HG03139 (cell line): Measurements from ENCODE around the gene MBD3L2.
"Not testable (repeated sequence)": the region's sequence is repeated elsewhere in the genome, so short reads cannot be mapped to it uniquely, and the experiment has no call there.

Experiments used
- ATAC-seq: cut with Tn5 transposase; IDR thresholded peaks from one replicate; pipeline ENCODE4 v1.9.1; 2021; ENCODE audit not compliant: unreplicated experiment

MBD3L2 gene

GRCh38 chr19:7059977-7060376 lies 10.9 kb downstream of the MBD3L2 start:
- ATAC-seq, result not testable (repeated sequence)

GRCh38 chr19:7063339-7063738 lies 14.2 kb downstream of the MBD3L2 start:
- no peak for ATAC-seq

- no peak for ATAC-seq
These were observed 14.8 kb downstream of the MBD3L2 start for GRCh38 chr19:7063764-7064418.

- ATAC-seq, result not testable (repeated sequence)
These were observed 18.0 kb downstream of the MBD3L2 start for GRCh38 chr19:7067122-7067521.

GRCh38 chr19:7067716-7068115 lies 18.6 kb downstream of the MBD3L2 start:
- ATAC-seq, result no peak

GRCh38 chr19:7068599-7068998 lies 19.5 kb downstream of the MBD3L2 start:
- no peak for ATAC-seq

GRCh38 chr19:7069042-7069903 lies 20.2 kb downstream of the MBD3L2 start, which contains the start of gene ZNF557:
Gene ZNF557 (plus strand): TSS chr19:7069703. CDS start chr19:7075075, 5,372 bp downstream.
- peak; percentile 88 for ATAC-seq

- no peak for ATAC-seq
These were observed 20.7 kb downstream of the MBD3L2 start for GRCh38 chr19:7069904-7070226.

GRCh38 chr19:7072541-7072940 lies 23.4 kb downstream of the MBD3L2 start:
- ATAC-seq, result no peak

- no peak for ATAC-seq
These were observed 25.7 kb downstream of the MBD3L2 start for GRCh38 chr19:7074705-7075282.

- ATAC-seq, result no peak
These were observed 27.0 kb downstream of the MBD3L2 start for GRCh38 chr19:7076151-7076550.

- ATAC-seq, result no peak
These were observed 28.9 kb downstream of the MBD3L2 start for GRCh38 chr19:7078008-7078407.

- ATAC-seq, result no peak
These were observed 34.2 kb downstream of the MBD3L2 start for GRCh38 chr19:7083076-7083956.

- no peak for ATAC-seq
These were observed 39.9 kb downstream of the MBD3L2 start for GRCh38 chr19:7088999-7089398.

- ATAC-seq, result no peak
These were observed 49.0 kb downstream of the MBD3L2 start for GRCh38 chr19:7098096-7098495.

- peak; percentile 81 for ATAC-seq
These were observed 49.8 kb downstream of the MBD3L2 start for GRCh38 chr19:7098701-7099596.

- no peak for ATAC-seq
These were observed 50.4 kb downstream of the MBD3L2 start for GRCh38 chr19:7099597-7099921.
